GM18907 (cell line): ENCODE data around the gene PPP3R1.

Source experiments
- ATAC-seq: cut with Tn5 transposase; IDR thresholded peaks from one replicate; pipeline ENCODE4 v1.9.1; 2021; ENCODE audit warnings: mild to moderate bottlenecking, moderate library complexity; ENCODE audit not compliant: unreplicated experiment

PPP3R1 gene

DNA sequence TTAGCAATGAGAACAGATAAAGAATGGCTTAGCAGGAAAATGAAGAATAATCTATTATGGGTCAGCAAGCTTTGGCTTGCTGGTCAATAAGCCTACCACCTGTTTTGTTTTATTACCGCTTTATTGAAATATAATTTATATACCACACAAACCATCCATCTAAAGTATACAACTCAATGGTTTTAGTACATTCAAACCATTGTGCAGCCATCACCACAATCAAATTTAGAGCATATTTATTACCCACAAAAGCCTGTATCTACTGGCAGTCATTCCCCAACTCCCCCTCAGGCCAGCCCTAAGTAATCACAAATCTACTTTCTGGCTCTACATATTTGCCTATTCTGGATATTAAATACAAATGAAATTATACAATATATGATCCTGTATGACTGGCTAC, 17.2 kb downstream of the PPP3R1 start:
- ATAC-seq = no peak

DNA sequence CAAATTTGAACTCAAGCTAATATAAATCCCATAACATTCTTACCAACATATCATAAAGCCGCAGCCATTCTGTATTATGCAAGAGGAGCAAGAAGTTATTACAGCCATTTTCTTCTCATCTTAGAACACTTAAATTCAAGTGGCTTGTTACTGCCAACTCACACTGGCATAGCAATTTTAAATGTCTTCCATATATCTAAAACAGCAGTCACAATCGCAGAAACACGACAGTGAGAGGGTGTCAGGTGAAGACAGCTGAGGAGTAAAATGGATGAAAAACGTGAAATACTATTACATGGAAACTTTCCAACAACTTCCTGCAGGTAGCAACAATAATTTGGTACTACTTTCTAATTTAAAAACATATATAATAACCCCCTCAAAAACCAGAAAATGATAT, 17.9 kb downstream of the PPP3R1 start:
- no peak for ATAC-seq

DNA sequence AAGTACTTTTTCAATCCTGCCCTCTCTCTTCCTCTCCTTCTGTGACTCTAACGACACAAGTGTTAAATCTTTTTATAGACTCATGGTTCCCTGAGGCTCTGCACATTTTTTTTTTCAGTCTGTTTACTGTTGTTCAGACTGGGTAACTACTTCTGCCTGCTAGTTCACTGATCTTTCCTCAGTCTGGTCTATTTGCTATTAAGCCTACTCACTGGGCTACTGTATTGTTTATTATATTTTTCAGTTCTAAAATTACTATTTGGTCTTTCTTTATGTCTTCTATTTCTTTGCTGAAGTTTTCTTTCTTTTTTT, 21.3 kb downstream of the PPP3R1 start:
- ATAC-seq = no peak

DNA sequence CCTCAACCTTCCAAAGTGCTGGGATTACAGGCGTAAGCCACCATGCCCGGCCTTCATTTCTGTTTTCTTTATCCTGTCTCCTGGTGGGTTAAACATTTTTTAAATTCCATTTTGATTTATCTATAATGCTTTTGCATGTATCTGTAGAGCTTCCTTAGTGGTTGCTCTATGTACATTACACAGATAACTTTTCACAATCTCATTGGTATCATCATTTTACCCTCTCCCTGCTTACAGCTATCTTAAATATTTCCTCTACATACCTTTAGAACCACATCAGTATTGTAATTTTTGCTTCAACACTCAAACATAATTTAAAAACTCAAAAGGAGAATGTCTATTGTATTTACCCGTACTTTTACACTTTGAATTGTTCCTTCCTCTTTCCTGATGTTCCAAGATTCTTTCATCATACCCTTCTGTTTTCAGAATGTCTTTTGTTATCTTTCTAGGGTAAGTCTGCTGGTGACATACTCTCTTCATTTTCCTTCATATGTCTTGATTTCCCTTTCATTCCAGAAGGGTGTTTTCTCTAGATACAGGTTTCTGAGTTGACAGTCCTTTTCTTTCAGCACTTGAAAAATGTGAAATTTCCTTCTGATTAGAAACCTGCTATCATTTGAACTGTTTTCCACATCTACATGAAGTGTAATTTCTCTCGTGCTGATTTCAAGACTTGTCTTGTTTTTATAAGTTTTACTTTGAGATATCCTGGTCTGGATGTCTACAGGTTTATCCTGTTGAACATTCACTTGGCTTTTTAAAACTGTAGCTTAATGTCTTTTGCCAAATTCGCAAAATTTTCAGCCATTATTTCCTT, 21.9 kb downstream of the PPP3R1 start:
- ATAC-seq = no peak

DNA sequence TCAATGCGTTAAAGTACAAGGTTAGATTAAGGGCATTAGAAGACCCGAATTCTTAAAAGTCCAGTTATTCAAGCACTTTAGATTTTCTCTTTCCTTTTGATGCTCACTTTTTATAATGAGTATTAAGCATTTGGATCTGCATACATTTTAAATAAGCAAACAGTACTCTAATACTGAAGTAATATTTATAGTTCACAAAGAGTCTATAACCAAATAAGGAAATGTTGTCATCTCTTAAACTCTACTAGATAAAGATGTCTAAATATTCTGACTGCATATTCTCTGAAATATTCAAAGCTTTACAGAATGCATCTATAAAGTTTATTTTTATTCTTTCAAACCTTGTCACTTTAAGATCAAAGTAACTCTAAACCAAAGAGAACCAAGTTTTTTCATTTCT, 25.5 kb downstream of the PPP3R1 start:
- no peak for ATAC-seq

DNA sequence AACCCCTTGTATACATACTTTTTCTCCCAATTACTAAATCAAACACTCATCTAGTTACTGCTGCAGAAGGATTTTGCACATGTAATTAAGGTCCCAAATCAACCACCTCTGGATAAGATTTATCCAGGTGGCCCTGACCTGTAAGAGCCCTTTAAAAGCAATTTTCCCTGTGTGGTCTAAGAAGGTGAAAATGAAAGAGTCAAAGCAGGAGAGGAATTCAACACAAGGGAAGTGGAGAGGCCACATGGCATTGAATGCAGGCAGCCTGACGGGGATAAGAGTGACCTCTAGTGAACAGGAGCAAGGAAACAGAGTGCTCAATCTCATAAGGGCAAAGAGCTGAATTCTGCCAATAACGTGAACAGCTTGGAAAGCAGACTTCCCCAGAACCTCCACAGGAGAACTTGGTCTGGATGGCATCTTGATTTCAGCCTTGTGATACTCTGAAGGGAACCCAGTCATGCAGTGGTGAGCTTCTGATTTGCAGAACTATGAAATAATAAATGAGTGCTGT, 27.2 kb downstream of the PPP3R1 start:
- peak; percentile 82 for ATAC-seq

DNA sequence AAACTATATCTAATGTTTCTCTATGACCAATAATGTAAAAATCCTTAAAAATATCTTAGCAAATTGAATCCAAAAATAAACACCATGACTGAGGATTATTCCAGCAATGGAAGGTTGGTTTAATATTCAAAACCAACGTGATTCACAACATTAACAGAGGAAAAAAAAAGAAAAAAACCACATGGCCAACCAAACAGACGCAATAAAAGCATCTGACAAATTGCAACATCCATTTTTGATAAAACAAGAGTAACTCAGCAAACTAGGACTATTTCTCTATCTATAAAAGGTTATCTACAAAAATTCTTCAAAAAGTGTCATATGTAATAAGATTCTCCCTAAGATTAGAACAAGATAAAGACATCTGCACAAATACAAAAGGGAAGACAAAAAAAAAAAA, 28.9 kb downstream of the PPP3R1 start:
- no peak for ATAC-seq

DNA sequence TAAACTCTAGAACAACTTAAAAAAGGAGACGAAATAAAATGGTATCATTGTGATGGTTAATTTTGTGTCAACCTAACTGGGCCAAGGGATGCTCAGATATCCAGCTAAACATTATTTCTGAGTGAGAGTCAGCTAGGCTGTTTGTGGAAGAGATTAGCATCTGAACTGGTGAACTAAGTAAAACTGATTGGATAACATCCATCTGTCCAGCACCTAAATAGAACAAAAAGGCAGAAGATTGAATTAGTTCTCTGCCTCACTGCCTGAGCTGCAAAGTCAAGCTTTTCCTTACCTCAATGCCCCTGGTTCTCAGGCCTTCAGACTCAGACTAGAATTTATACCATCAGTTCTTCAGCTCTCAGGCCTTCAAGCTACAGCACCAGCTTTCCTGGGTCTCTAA, 30.0 kb downstream of the PPP3R1 start:
- ATAC-seq = no peak

DNA sequence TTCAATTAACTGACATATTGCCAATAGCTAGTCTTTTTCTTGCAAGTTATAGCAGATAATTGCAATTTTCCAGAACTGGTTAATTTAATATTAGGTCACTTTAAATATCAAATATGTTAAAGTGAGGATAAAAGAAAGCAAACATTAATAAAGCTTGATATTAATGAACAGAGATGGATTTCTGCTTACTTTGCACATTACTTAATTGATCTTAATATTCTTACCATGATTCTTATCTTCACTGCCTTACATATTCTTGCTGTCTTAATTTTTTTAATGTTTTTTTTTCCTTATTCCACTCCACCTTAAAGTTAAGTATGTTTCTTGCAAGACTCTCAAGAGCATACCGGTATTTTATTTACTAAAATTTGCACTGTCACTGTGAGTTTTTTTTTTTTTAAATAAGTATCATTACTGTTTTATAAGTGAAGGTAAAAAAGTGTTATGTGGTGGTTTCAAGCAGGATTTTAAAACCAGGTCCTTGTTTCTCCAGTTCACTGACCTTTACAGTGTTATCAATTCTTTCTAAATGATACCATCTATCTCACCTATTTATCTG, 33.9 kb downstream of the PPP3R1 start:
- no peak for ATAC-seq

DNA sequence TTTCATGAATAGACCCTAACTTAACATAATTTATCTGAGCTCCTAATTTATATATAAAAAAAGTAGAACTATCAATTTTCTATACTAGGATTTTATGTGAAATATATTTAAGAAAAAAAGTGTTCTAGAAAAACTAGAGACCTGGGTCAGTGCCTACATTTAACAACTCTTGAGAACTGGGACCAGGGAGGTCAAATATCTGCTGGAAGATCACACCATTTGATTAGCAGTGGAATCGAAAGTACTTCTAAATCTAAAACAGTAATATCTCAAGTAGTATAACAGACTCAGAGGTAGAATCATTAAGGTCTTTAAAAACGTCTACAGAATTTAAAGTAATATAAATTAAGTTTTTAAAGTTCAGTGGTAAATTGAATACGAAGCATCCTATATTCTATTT, 34.6 kb downstream of the PPP3R1 start:
- ATAC-seq = no peak

DNA sequence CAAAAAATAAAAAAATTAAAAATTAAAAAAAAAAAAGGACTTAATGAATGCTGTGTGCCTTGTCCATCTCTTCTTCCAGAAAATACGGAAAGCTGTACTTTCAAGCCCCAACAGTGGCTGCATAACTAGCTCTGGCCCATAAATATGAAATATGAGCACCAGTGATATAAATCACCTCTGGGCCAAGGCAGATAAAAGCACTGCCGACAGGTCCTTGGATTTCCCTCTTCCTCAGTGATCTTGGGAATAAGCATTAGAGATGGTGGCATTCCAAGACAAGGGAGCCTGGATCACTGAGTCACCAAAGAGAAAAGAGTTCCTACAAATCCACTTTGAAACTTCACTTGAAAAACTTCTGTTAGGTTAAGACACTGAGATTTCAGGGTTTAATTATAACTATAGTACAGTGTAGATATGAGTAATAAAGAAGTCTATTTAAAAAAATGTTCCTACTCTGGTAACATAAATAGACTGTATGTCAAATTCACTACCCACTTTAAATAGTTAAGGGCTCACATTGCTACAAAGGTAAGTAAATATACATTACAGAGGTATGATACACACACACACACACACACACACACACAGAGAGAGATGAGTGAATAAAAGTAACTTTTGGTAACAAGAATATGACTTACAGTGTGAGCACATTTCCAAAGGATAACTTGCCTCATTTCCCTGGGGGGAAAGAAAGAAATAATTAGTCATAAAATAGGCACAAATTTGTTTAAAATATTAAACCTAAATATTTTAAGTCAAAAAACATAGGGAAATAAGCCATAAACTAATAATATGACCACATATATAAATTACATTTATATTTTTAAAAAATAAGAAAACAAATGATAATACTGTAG, 35.6 kb downstream of the PPP3R1 start:
- ATAC-seq = no peak

DNA sequence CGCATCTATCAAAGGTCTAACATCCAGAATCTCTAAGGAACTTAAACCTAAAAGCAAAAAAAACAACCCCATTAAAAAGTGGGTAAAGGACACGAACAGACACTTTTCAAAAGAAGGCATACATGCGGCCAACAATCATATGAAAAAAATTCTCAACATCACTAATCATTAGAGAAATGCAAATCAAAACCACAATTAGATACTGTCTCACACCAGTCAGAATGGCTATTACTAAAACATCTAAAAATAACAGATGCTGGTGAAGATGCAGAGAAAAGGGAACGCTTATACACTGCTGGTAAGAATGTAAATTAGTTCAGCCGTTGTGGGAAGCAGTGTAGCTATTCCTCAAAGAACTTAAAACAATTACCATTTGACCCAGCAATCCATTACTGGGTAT, 38.0 kb downstream of the PPP3R1 start:
- ATAC-seq = peak; percentile 78

DNA sequence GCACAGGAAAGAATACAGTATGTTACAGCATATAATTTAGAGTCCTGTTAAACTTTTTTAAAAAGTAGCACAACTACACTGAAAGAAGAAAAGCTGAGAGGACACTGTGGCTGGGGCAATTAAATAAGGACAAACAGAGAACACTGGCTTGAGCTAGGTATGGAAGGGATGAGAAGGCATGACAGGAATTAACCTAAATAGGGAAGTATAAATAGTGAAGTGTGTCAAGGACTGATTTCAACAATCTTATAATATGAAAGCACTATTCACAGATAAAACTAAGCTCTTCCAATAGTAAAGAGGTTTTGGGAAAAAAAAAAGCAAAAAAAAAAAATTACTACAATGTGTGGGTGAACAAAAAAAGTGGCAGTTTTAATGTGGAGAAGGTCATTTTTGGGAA, 45.5 kb downstream of the PPP3R1 start:
- no peak for ATAC-seq

DNA sequence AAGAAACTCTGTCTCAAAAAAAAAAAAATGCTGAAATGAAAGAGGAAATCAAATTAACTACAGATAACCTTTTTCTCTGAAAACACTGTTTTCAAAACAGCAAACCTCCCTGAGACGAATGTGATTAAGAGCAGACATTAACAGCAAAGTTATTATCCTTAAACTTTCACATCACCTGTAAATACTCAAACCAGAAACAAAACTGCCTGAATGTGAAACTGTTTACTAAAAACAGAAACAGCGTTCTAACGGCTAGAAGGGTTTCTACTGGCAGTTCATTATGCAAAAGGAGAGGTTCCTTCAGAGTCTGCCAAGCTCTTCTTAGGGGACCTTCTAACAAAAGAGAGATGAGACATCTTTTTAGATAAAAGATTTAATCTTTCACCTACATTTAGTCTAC, 48.7 kb downstream of the PPP3R1 start:
- ATAC-seq = peak; percentile 96

DNA sequence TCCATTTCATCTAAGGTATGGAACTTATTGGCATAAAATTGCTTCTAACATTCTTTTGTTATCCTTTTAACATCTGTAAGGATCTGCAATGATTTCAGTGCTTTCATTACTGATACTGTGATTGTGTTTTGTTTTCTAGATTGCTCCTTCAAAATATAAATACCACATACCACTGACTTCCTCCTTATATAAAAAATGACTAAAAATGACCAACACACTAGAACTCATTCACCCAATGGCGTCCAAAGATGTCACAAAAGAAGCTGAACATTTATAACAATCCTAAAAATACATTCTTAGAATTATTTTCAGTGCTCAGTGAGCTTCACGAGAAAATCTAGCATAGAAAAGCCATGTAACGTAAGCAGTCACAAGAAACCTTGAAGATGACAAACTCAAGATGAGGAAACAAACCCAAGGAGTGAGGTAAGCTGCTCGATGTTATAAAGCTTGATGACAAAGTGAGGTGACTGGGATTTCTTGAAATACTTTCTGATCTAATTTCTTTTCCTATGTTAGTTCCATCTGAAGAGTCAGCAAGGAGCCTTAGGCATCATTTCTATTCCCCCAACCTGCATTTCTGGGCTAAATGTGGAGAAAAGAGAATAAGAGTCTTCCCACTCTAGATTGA, 52.1 kb downstream of the PPP3R1 start:
- ATAC-seq = no peak

DNA sequence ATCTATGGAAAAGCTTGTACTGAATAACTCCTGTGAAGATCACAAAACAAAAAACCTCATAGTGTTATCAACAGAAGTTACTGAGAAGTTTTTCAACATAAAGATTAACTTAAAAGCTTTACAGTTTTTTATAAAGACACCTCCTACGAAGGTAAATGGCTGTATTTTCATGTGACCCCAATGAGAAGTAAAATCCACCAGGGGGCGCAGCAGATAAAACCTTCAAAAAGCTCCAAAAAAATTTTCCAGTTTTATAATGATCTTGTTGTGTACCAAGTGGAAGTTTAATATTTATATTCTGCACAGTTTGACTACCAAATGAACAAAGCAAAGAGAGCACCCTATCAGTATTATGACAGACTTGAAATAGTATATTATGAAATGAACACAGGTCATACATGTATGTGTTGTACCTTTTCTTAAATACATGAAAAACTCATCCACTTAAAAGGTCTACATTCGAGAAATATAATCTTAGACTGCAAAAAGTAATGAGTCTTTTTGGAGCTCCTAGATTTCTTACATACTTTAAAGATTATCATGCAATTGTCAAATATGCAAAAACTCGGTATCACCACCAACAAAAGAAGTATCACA, 56.1 kb downstream of the PPP3R1 start:
- no peak for ATAC-seq

DNA sequence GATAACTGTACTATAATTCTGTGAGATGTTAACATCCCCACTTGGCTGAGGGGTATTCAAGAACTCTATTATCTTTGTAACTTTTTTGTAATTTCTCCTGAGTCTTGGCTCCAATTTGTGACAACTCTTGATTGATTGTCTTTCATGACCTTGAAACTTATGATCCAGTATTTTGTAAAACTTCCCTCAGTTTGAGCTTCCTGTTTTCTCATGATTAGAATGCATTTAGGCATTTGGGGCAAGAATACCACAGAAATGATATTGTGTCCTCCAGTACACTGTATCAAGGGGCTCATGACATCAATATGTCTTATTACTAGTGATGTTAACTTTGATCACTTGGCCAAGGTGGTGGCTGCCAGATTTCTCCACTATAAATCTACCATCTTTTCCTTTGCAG, 57.2 kb downstream of the PPP3R1 start:
- ATAC-seq = no peak

DNA sequence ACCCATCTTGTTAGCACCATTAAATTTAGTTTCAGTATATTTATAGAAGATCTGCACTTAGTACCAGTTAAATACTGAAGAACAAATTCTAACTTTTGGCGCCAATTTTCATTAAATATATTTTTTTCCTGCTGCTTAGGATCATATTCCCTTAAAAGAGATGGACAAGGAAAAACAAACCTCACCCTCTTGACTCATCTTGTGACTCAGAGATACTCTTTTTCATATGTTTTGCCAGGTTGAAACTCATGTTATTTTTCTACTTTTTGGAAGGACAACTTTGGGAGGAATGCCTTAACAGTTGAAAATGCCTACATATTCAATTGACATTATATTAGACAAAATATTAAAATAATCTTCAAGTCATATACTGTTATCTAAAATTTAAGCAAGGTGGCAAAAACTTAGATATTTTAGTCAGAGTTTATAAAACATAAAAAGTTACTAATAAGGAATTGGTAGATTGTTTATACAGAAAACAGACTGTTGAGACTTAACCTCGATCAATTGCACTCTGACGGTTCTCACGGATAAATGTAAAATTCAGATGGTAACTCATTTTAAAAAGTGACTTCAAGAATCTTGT, 58.5 kb downstream of the PPP3R1 start:
- ATAC-seq = no peak

DNA sequence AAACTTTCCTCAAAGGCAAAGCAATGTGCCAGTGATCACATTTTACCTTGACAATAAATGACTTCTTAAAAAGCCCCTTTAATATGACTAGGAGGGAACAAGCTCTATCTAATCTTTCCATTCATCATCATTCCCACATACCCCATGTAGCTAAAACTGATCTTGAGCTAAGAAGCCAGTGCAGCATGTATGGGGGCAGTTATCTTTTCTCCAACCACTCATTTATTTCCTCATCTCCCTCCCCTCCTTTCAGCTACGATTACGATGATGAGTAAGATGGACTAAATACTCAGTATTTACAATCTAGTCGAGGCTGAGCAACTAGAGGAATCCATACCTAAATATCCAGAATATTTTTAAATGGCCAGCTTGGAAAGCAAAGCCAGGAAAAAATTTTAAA, 59.2 kb downstream of the PPP3R1 start:
- no peak for ATAC-seq

DNA sequence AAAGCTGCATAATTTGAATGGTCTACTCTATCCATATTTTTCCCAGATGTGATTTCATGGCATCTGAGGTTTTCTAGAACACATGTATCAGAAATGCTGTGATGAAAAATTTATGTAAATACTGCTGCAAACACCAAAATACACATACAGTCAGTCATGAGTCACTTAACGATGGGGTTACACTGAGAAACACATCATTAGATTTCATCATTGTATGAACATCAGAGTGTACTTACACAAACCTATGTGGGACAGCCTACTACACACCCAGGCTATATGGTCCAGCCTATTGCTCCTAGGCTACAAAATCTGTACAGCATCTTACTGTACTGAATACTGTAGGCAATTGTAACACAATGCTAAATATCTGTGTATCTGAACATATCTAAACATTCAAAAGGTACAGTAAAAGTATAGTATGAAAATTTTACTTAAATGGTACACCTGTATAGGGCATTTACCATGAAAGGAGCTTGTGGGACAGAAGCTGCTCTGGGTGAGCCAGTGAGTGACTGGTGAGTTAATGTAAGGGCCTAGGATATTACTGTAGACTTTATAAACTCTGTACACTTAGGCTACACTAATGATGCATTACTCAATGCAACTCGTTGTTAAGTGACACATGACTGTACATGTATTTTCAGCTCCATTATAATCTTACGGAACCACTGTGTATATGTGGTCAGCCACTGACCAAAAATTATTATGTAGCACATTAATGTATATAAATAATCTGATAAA, 61.2 kb downstream of the PPP3R1 start:
- ATAC-seq = no peak
